ENCODE data around the gene ZNF396. TPM values are rescaled to one million over a fixed set of nuclear protein-coding genes. Genes with fewer than 3 reads are reported as not detected.

The ZNF396 gene
- total and polyA plus RNA-seq, 2 donors (not counting 1 experiment from before 2014, with no cell fraction given), result 0.40 to 3.2 TPM

- H3K27ac Mint-ChIP-seq, result peak overlapping the region; percentile 88
- no peaks in the 10 kb centered on the region for H3K27me3 Mint-ChIP-seq
- H3K27ac ChIP-seq (ENCODE audit: low read length in 2 of 2), result peak overlapping the region in 1 of 2 donors; percentile 69
Observed at GRCh38 chr18:35376393-35376741, 770 bp downstream of the ZNF396 start.

GRCh38 chr18:35374708-35375107 is 2.4 kb downstream of the ZNF396 start:
- POLR2A ChIA-PET, result interaction anchor here (1.1 kb wide), 1 partner anchor 31 kb away, joined by 3 read pairs; the partner anchor contains the start of gene ZNF24

More at GRCh38 chr18:35376393-35376741, 770 bp downstream of the ZNF396 start:
- Histone ChIP-seq H2AFZ (ENCODE audit: insufficient read depth, low read depth, low read length, poor library complexity, severe bottlenecking) (peak overlapping the region; percentile 94), H3K36me3 (replicated peaks in 1 of 2; ENCODE audit: control extremely low read depth in 1 of 2, control insufficient read depth in 1 of 2, extremely low read depth in 1 of 2, insufficient read depth in 2 of 2, low read length in 1 of 2) (no peaks in the 10 kb centered on the region), H3K79me2 (ENCODE audit: control insufficient read depth, insufficient read depth, low read length) (no peaks in the 10 kb centered on the region), H3K4me1 (ENCODE audit: control insufficient read depth in 2 of 2, insufficient read depth in 2 of 2, low read length in 2 of 2) (peaks cover 7 to 10% of the 10 kb centered on the region in 2 donors), H4K20me1 (ENCODE audit: control insufficient read depth, insufficient read depth, low read length, poor library complexity, severe bottlenecking) (no peaks in the 10 kb centered on the region), H3K27me3 (replicated peaks in 1 of 4; ENCODE audit: control extremely low read depth in 1 of 4, control insufficient read depth in 3 of 4, insufficient read depth in 4 of 4, low read length in 3 of 4) (no peaks in the 10 kb centered on the region), H3K4me3 (ENCODE audit: control extremely low read depth in 1 of 5, extremely low read depth in 1 of 5, insufficient read depth in 1 of 5, low read depth in 2 of 5, low read length in 4 of 5) (peak overlapping the region; percentile 63 to 88 (median 70)), H3K4me2 (replicated peaks; ENCODE audit: low read depth, low read length, poor library complexity, severe bottlenecking) (peak overlapping the region; percentile 95), H3K9me3 (ENCODE audit: control extremely low read depth in 1 of 3, control insufficient read depth in 2 of 3, insufficient read depth in 1 of 3, low read length in 2 of 3) (no peaks in the 10 kb centered on the region), H3K9ac (ENCODE audit: low read length) (peak overlapping the region; percentile 80)
- WGBS (ENCODE audit: insufficient coverage), result 1% methylated on average over 12 of the region's 13 CpGs
- TF ChIP-seq CTCF (IDR thresholded peaks at IDR 0.05) (no peak), EZH2 (IDR thresholded peaks at IDR 0.05; ENCODE audit: borderline replicate concordance, insufficient read depth, low read depth, low read length, poor library complexity, severe bottlenecking) (no peak)
- CTCF ChIA-PET, result no interaction called here
- Mint-ChIP-seq H3K9me3 (ENCODE audit: insufficient read depth) (no peaks in the 10 kb centered on the region), H3K4me3 (peak overlapping the region; percentile 93), H3K4me1 (peaks cover 8% of the 10 kb centered on the region)
- peak; percentile 61 for DNase-seq
- ATAC-seq (ENCODE audit: low read depth), result peak; percentile 72
- intact Hi-C loops (cut with micrococcal nuclease), result loop anchor here (1.0 to 2.0 kb wide), 2 partner anchors 32 to 596 kb away; partner anchors contain the start of genes RMP24 and ZNF24
- POLR2A ChIA-PET, result no interaction called here

More at GRCh38 chr18:35374708-35375107, 2.4 kb downstream of the ZNF396 start:
- no peaks in the 10 kb centered on the region for H3K27me3 ChIP-seq (replicated peaks in 1 of 4; ENCODE audit: control extremely low read depth in 1 of 4, control insufficient read depth in 3 of 4, insufficient read depth in 4 of 4, low read length in 3 of 4)
- H3K9me3 Mint-ChIP-seq (ENCODE audit: insufficient read depth), result no peaks in the 10 kb centered on the region
- H3K4me3 Mint-ChIP-seq, result peak overlapping the region; percentile 6
- DNase-seq (no peak), ATAC-seq (ENCODE audit: low read depth) (no peak)
- no peaks in the 10 kb centered on the region for H3K36me3 ChIP-seq (replicated peaks in 1 of 2; ENCODE audit: control extremely low read depth in 1 of 2, control insufficient read depth in 1 of 2, extremely low read depth in 1 of 2, insufficient read depth in 2 of 2, low read length in 1 of 2)
- no peak overlapping the region for H2AFZ ChIP-seq (ENCODE audit: insufficient read depth, low read depth, low read length, poor library complexity, severe bottlenecking)
- H3K79me2 ChIP-seq (ENCODE audit: control insufficient read depth, insufficient read depth, low read length), result no peaks in the 10 kb centered on the region
- H3K9me3 ChIP-seq (ENCODE audit: control extremely low read depth in 1 of 3, control insufficient read depth in 2 of 3, insufficient read depth in 1 of 3, low read length in 2 of 3), result no peaks in the 10 kb centered on the region
- no peak overlapping the region for H3K4me3 ChIP-seq (ENCODE audit: control extremely low read depth in 1 of 5, extremely low read depth in 1 of 5, insufficient read depth in 1 of 5, low read depth in 2 of 5, low read length in 4 of 5)
- no peak overlapping the region for H3K9ac ChIP-seq (ENCODE audit: low read length)
- no peak overlapping the region for H3K27ac Mint-ChIP-seq
- no peak for TF ChIP-seq CTCF (IDR thresholded peaks at IDR 0.05)
- TF ChIP-seq EZH2 (IDR thresholded peaks at IDR 0.05; ENCODE audit: borderline replicate concordance, insufficient read depth, low read depth, low read length, poor library complexity, severe bottlenecking), result no peak
- H3K27me3 Mint-ChIP-seq, result no peaks in the 10 kb centered on the region
- peaks cover 8% of the 10 kb centered on the region for H3K4me1 Mint-ChIP-seq
- 100% methylated on average over 3 of the region's 4 CpGs for WGBS (ENCODE audit: insufficient coverage)
- H3K4me1 ChIP-seq (ENCODE audit: control insufficient read depth in 2 of 2, insufficient read depth in 2 of 2, low read length in 2 of 2), result peaks cover 7 to 10% of the 10 kb centered on the region in 2 donors
- H3K4me2 ChIP-seq (replicated peaks; ENCODE audit: low read depth, low read length, poor library complexity, severe bottlenecking), result no peak overlapping the region
- no peak overlapping the region for H3K27ac ChIP-seq (ENCODE audit: low read length in 2 of 2)
- intact Hi-C loops (cut with micrococcal nuclease), result no loop called here
- CTCF ChIA-PET, result interaction anchor here (0.9 to 2.8 kb wide), 3 partner anchors 12 to 143 kb away, joined by 3 to 13 read pairs (median 4); no protein-coding TSS in a partner anchor
- H4K20me1 ChIP-seq (ENCODE audit: control insufficient read depth, insufficient read depth, low read length, poor library complexity, severe bottlenecking), result no peaks in the 10 kb centered on the region

All from B cell (primary cell).